Body of pancreas (tissue), 4 donors: ENCODE measurements around the gene OSBPL10. TPM values are rescaled to one million over a fixed set of nuclear protein-coding genes. Genes with fewer than 3 reads are reported as not detected.
"Not testable (repeated sequence)": the region's sequence is repeated elsewhere in the genome, so short reads cannot be mapped to it uniquely, and the experiment has no call there.

Experiments
- ATAC-seq: fragments of 150-250 bp; one replicate; pipeline ENCODE4 v1.9.1; 2016
- DNase-seq, 4 donors: peaks; one replicate each; pipeline ENCODE4 v3.0.0-alpha.2; 2019
- H3K27ac ChIP-seq, 4 donors: fragments of 200-600 bp; sonication (generic); 1 replicate in 3 of 4; 2 replicates in 1 of 4; pipeline versions ENCODE4 v1.5.1 to v1.6.1; 2016 to 2019; ENCODE audit warnings: mild to moderate bottlenecking in 1 of 4, mixed read lengths in 1 of 4, moderate library complexity in 1 of 4
- H3K27me3 ChIP-seq, 2 donors: fragments of 200-600 bp; sonication (generic); one replicate each; pipeline ENCODE4 v1.6.0; 2016; ENCODE audit warnings: mild to moderate bottlenecking in 1 of 2
- H3K36me3 ChIP-seq, 2 donors: fragments of 200-600 bp; sonication (generic); replicated peaks in 1 of 2; 2 replicates each; pipeline ENCODE4 v1.5.1; 2016; ENCODE audit warnings: low read depth in 2 of 2; ENCODE audit not compliant: insufficient read depth in 1 of 2
- H3K4me1 ChIP-seq: fragments of 200-600 bp; sonication (generic); one replicate; pipeline ENCODE4 v1.6.0; 2016
- H3K4me3 ChIP-seq, 2 donors: fragments of 200-600 bp; sonication (generic); 1 replicate in 1 of 2; 2 replicates in 1 of 2; pipeline ENCODE4 v1.5.1; 2016 to 2019
- H3K9me3 ChIP-seq, 3 donors: fragments of 200-600 bp; sonication (generic); 1 replicate in 2 of 3; 2 replicates in 1 of 3; pipeline ENCODE4 v1.5.1; 2016
- POLR2A ChIP-seq, 3 donors: fragments of 450-650 bp; IDR thresholded peaks; one replicate each; pipeline ENCODE4 v1.6.1; 2016; ENCODE audit warnings: antibody characterized with exemption in 3 of 3, mild to moderate bottlenecking in 2 of 3
- WGBS, 2 donors: methylation state at CpG; one replicate each; pipeline ENCODE4 v1.1.5; 2017; 5-methylcytosine and 5-hydroxymethylcytosine counted together
- intact Hi-C: fragments of 100-400 bp; cut with DNase I; formaldehyde crosslinking; loops from one replicate; pipeline ENCODE4 v1.15.1; 2023
- total RNA-seq, 2 donors: library from RNA; depleted of rRNA; stranded (reverse); fragments of >200 nt; gene quantifications; one replicate each; pipeline ENCODE4 v1.1.0, GENCODE V29; 2016
- TF ChIP-seq, protein P1 (sequence below), 7 experiments: fragments of 450-650 bp in 4 of 7; fragments of 200-600 bp in 3 of 7; sonication (generic) in 3 of 7; IDR thresholded peaks; one replicate each; pipeline ENCODE4 v1.5.1; 2016 to 2019; ENCODE audit warnings: antibody characterized with exemption in 7 of 7

Gene OSBPL10
- total RNA-seq, 2 donors from 2014 or later: 3.4 to 27.0 TPM

DNA sequence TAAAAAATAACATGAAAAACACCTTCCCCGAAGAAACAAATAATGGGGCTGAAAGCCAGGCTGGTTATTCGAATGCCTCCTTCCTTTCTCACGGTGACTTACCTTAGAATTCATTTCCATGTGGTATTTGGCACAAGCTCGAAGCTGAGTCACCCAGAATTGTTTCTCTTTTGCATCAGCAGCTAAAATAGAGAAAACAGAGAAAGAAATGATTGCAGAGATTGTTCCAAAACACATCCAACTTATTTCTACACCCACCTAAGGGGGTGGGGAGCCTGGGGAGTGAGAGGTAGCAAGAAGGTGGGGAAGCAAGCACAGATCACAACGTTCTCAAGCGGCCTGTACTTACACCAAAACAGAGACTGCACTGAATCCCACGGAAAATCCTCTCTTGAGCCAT is 104.7 kb downstream of the OSBPL10 start:
- peaks cover 4% of the 10 kb centered on the region for H3K4me1 ChIP-seq
- ATAC-seq (no peak), DNase-seq (peak in 1 of 4 donors; percentile 20)
- H3K27me3 ChIP-seq: no peaks in the 10 kb centered on the region
- no peaks in the 10 kb centered on the region for H3K36me3 ChIP-seq
- H3K4me3 ChIP-seq: no peak overlapping the region
- intact Hi-C loops: no loop called here
- no peaks in the 10 kb centered on the region for H3K9me3 ChIP-seq
- WGBS, 2 donors: 54 to 69% methylated on average over 7 of the region's 7 CpGs
- TF ChIP-seq POLR2A (IDR thresholded peaks at IDR 0.05): no peak
- TF ChIP-seq, protein P1, sequence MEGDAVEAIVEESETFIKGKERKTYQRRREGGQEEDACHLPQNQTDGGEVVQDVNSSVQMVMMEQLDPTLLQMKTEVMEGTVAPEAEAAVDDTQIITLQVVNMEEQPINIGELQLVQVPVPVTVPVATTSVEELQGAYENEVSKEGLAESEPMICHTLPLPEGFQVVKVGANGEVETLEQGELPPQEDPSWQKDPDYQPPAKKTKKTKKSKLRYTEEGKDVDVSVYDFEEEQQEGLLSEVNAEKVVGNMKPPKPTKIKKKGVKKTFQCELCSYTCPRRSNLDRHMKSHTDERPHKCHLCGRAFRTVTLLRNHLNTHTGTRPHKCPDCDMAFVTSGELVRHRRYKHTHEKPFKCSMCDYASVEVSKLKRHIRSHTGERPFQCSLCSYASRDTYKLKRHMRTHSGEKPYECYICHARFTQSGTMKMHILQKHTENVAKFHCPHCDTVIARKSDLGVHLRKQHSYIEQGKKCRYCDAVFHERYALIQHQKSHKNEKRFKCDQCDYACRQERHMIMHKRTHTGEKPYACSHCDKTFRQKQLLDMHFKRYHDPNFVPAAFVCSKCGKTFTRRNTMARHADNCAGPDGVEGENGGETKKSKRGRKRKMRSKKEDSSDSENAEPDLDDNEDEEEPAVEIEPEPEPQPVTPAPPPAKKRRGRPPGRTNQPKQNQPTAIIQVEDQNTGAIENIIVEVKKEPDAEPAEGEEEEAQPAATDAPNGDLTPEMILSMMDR (IDR thresholded peaks at IDR 0.05): no peak
- no peak overlapping the region for H3K27ac ChIP-seq

DNA sequence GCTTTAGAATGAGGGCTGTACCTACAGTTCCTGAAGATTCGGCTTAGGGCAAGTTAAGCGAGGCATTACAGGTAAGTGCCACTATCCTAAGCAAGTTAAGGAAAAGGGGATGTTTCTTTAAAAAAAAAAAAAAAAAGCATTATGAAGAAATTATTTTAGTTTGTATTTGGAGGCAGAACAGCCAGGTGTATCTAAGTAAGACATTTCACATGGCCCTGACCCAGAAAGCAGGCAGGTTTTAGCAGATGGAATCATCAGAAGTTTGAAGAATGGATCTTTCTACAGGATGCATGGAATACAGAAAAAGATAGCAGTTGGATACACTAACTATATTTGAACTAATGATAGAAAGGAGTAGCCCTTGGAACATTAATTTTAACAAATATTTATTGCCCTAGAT is 105.6 kb downstream of the OSBPL10 start:
- 47 to 79% methylated on average over 2 of the region's 2 CpGs for WGBS, 2 donors
- Histone ChIP-seq H3K4me1 (peaks cover 4% of the 10 kb centered on the region), H3K4me3 (no peak overlapping the region), H3K36me3 (no peaks in the 10 kb centered on the region), H3K27me3 (no peaks in the 10 kb centered on the region), H3K9me3 (no peaks in the 10 kb centered on the region), H3K27ac (no peak overlapping the region)
- intact Hi-C loops: no loop called here
- DNase-seq: peak in 3 of 4 donors; percentile 23 to 44 (median 35)
- ATAC-seq: no peak
- no peak for TF ChIP-seq POLR2A (IDR thresholded peaks at IDR 0.05)
- TF ChIP-seq, protein P1 (IDR thresholded peaks at IDR 0.05): no peak

DNA sequence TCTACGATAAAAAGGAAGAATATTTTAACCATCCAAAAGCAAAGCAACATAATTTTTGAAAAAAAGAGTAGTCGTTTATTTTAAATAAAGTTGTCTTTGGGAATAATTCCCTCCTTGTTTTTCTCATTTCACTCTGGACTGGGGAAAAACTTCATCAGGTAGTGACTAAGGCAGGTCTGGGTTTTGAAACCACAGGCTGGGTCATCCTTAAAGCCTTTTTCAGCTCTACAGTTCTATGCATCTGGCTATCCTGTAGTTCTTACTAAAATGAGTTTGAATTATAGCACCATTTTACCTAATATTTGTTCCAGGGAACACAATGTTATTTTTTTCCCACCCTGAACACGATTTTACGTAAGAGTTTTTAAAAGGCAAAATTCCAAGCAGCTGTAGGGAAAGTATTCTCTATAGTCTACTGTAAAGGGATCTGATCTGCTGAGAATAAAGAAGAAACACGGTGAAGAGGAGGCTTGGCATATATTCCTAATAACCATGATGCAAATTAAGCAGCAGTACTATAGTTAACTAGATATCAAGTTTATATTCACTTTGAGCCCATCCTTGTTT is 107.7 kb downstream of the OSBPL10 start:
- no peaks in the 10 kb centered on the region for H3K9me3 ChIP-seq
- H3K27ac ChIP-seq: no peak overlapping the region
- no peak for ATAC-seq
- H3K4me3 ChIP-seq: no peak overlapping the region
- no peaks in the 10 kb centered on the region for H3K36me3 ChIP-seq
- DNase-seq: no peak
- TF ChIP-seq POLR2A (IDR thresholded peaks at IDR 0.05): no peak
- TF ChIP-seq, protein P1 (IDR thresholded peaks at IDR 0.05): no peak
- 82 to 85% methylated on average over 5 of the region's 5 CpGs for WGBS, 2 donors
- peaks cover 4% of the 10 kb centered on the region for H3K4me1 ChIP-seq
- no peaks in the 10 kb centered on the region for H3K27me3 ChIP-seq
- intact Hi-C loops: no loop called here

DNA sequence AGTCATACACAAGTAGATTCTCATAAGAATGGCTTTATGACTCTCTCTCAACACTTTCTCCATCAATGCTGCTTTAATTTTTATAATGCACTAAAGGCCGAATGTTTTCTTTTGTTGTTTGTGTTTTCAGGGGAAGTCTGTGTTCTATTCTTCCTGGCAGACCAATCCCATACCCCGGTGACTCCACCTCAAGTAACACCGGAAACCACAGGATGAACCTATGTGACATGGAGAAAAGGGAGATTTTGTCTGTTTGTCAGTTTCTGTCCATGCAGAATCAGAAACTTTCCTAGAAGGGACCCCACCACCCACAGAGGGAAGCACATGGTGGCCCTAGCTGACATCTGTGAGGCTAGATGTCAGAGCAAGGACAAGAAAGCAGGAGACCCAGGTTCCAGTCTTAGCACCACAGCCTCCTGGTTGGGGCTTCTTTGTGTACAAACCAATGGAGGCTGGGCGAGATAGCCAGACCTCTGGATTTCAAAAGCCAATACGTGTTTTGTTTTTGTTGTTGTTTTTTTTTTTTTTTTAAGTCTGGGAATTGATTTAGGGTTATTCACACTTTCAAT is 109.0 kb downstream of the OSBPL10 start:
- no peak for DNase-seq
- Histone ChIP-seq H3K4me3 (no peak overlapping the region), H3K27ac (no peak overlapping the region), H3K9me3 (no peaks in the 10 kb centered on the region), H3K36me3 (no peaks in the 10 kb centered on the region), H3K27me3 (no peaks in the 10 kb centered on the region), H3K4me1 (peaks cover 4% of the 10 kb centered on the region)
- WGBS, 2 donors: 90 to 94% methylated on average over 5 of the region's 5 CpGs
- TF ChIP-seq, protein P1 (IDR thresholded peaks at IDR 0.05): no peak
- TF ChIP-seq POLR2A (IDR thresholded peaks at IDR 0.05): no peak
- intact Hi-C loops: no loop called here
- ATAC-seq: no peak

DNA sequence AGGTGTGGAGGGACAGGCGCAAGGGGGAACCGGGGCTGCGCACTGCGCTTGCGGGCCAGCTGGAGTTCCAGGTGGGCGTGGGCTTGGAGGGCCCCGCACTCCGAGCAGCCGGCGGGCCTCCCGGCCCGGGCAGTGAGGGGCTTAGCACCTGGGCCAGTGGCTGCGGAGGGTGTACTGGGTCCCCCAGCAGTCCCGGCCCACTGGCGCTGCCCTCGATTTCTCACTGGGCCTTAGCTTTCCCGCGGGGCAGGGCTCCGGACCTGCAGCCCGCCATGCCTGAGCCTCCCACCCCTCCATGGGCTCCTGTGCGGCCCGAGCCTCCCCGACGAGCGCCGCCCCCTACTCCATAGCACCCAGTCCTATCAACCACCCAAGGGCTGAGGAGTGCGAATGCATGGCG is 111.0 kb downstream of the OSBPL10 start:
- H3K4me1 ChIP-seq, H3K36me3 ChIP-seq, intact Hi-C loops, H3K9me3 ChIP-seq, H3K4me3 ChIP-seq, H3K27ac ChIP-seq, H3K27me3 ChIP-seq, ATAC-seq, DNase-seq: not testable (repeated sequence)
- 92 to 97% methylated on average over 10 to 23 of the region's 28 CpGs for WGBS, 2 donors
